GM18517 (cell line): ENCODE measurements around the gene BICRAL.
"Not testable (repeated sequence)": the region's sequence is repeated elsewhere in the genome, so short reads cannot be mapped to it uniquely, and the experiment has no call there.

Experiments
- ATAC-seq: cut with Tn5 transposase; IDR thresholded peaks from one replicate; pipeline ENCODE4 v1.9.1; 2021; ENCODE audit warnings: mild to moderate bottlenecking, moderate library complexity; ENCODE audit not compliant: unreplicated experiment

Gene BICRAL

GRCh38 chr6:42831237-42831636 is 49.4 kb downstream of the BICRAL start:
- no peak for ATAC-seq

- ATAC-seq = no peak
Observed at GRCh38 chr6:42834056-42834455, 52.2 kb downstream of the BICRAL start.

GRCh38 chr6:42841844-42842584 is 60.2 kb downstream of the BICRAL start:
- ATAC-seq = no peak

- ATAC-seq = no peak
Observed at GRCh38 chr6:42845327-42845694, 63.5 kb downstream of the BICRAL start.

GRCh38 chr6:42846505-42846904 is 64.7 kb downstream of the BICRAL start:
- ATAC-seq = no peak

GRCh38 chr6:42848700-42849099 is 66.8 kb downstream of the BICRAL start:
- ATAC-seq = no peak

- ATAC-seq = no peak
Observed at GRCh38 chr6:42851599-42851998, 69.7 kb downstream of the BICRAL start.

GRCh38 chr6:42860036-42860435 is 78.2 kb downstream of the BICRAL start:
- ATAC-seq = no peak

- ATAC-seq = no peak
Observed at GRCh38 chr6:42860481-42860880, 78.6 kb downstream of the BICRAL start.

- ATAC-seq = no peak
Observed at GRCh38 chr6:42864602-42865001, 82.8 kb downstream of the BICRAL start.

GRCh38 chr6:42870145-42870936 is 88.5 kb downstream of the BICRAL start:
- ATAC-seq = no peak

GRCh38 chr6:42871711-42872110 is 89.9 kb downstream of the BICRAL start:
- no peak for ATAC-seq

GRCh38 chr6:42873313-42873712 is 91.5 kb downstream of the BICRAL start:
- ATAC-seq = no peak

- no peak for ATAC-seq
Observed at GRCh38 chr6:42877695-42878094, 95.8 kb downstream of the BICRAL start.

- ATAC-seq = peak; percentile 82
Observed at GRCh38 chr6:42879372-42880239, 97.8 kb downstream of the BICRAL start, which contains the start of gene RPL7L1. RPL7L1 (plus strand) TSS chr6:42879616; CDS start chr6:42879911, 295 bp downstream.

GRCh38 chr6:42880240-42880817 is 98.5 kb downstream of the BICRAL start:
- not testable (repeated sequence) for ATAC-seq

- ATAC-seq = not testable (repeated sequence)
Observed at GRCh38 chr6:42880871-42881270, 99.0 kb downstream of the BICRAL start.

GRCh38 chr6:42885702-42886101 is 103.8 kb downstream of the BICRAL start:
- ATAC-seq = no peak

GRCh38 chr6:42888201-42888600 is 106.3 kb downstream of the BICRAL start:
- ATAC-seq = not testable (repeated sequence)

GRCh38 chr6:42889815-42890214 is 108.0 kb downstream of the BICRAL start:
- ATAC-seq = no peak
